PC-9 (cell line): ENCODE results near the gene SLC6A17. TPM values are rescaled to one million over a fixed set of nuclear protein-coding genes. Genes with fewer than 3 reads are reported as not detected.

Source experiments
- BruUV-seq: library from RNA; stranded (reverse); fragments of 400-500 nt; replicated peaks from 2 replicates; lab custom pipeline; 2021; lab: Mats Ljungman, UMichigan
- CTCF ChIA-PET: fragments of 300-600 bp; sonication (Branson Sonifier 250); formaldehyde crosslinking; loops from one replicate; lab custom pipeline; 2022; ENCODE audit warnings: antibody characterized with exemption; lab: Charles Lee
- POLR2A ChIA-PET: fragments of 300-600 bp; sonication (Branson Sonifier 250); formaldehyde crosslinking; loops from one replicate; lab custom pipeline; 2022; ENCODE audit warnings: antibody characterized with exemption; ENCODE audit not compliant: unreplicated experiment; lab: Charles Lee
- DNase-seq, 2 experiments: peaks; one replicate each; pipeline versions ENCODE4 v3.0.0 to v3.0.0-alpha.2; 2015 to 2022; ENCODE audit warnings: mixed read lengths in 1 of 2
- H2AFZ ChIP-seq: fragments of 200-600 bp; sonication (generic); 2 replicates; pipeline ENCODE4 v1.8.1; 2017; ENCODE audit warnings: antibody characterized with exemption
- H3F3A ChIP-seq: fragments of 200-600 bp; sonication (generic); 2 replicates; pipeline ENCODE4 v1.8.1; 2017; ENCODE audit warnings: antibody characterized with exemption, mild to moderate bottlenecking, low read depth; ENCODE audit not compliant: insufficient read depth
- H3K27ac ChIP-seq: fragments of 200-600 bp; sonication (generic); 2 replicates; pipeline ENCODE4 v1.6.1; 2016; ENCODE audit warnings: mixed run types
- H3K27me3 ChIP-seq: fragments of 200-600 bp; sonication (generic); 2 replicates; pipeline ENCODE4 v1.6.1; 2016; ENCODE audit warnings: low read depth, mixed run types; ENCODE audit not compliant: insufficient read depth
- H3K36me3 ChIP-seq: fragments of 200-600 bp; sonication (generic); 2 replicates; pipeline ENCODE4 v1.6.1; 2016; ENCODE audit warnings: low read depth, mixed run types
- H3K4me1 ChIP-seq: fragments of 200-600 bp; sonication (generic); replicated peaks from 2 replicates; pipeline ENCODE4 v1.6.1; 2016; ENCODE audit warnings: mixed run types; ENCODE audit not compliant: insufficient read depth
- H3K4me2 ChIP-seq: fragments of 200-600 bp; sonication (generic); 2 replicates; pipeline ENCODE4 v1.6.1; 2017; ENCODE audit warnings: mixed run types
- H3K4me3 ChIP-seq: fragments of 200-600 bp; sonication (generic); 2 replicates; pipeline ENCODE4 v1.6.1; 2016; ENCODE audit warnings: mixed run types
- H3K79me2 ChIP-seq: fragments of 200-600 bp; sonication (generic); 2 replicates; pipeline ENCODE4 v1.6.1; 2017; ENCODE audit warnings: low read depth, mixed run types
- H3K9me2 ChIP-seq: fragments of 200-600 bp; sonication (generic); 2 replicates; pipeline ENCODE4 v1.8.1; 2017; ENCODE audit warnings: mild to moderate bottlenecking; ENCODE audit not compliant: insufficient read depth
- H3K9me3 ChIP-seq: fragments of 200-600 bp; sonication (generic); 2 replicates; pipeline ENCODE4 v1.8.1; 2016; ENCODE audit warnings: low read depth; ENCODE audit not compliant: insufficient read depth
- H4K20me1 ChIP-seq: fragments of 200-600 bp; sonication (generic); 2 replicates; pipeline ENCODE4 v1.8.1; 2017; ENCODE audit not compliant: insufficient read depth
- EZH2 ChIP-seq: fragments of 200-600 bp; sonication (generic); IDR thresholded peaks from 2 replicates; pipeline ENCODE4 v1.8.0; 2017; ENCODE audit warnings: antibody characterized with exemption, low read depth
- intact Hi-C: fragments of 100-400 bp; cut with micrococcal nuclease; formaldehyde crosslinking; loops from one replicate; pipeline ENCODE4 v1.10.0; 2022; ENCODE audit not compliant: unreplicated experiment
- total RNA-seq: library from RNA; stranded (reverse); gene quantifications from 2 replicates; pipeline ENCODE4 v1.2.3, GENCODE V29; 2021
- TF ChIP-seq, protein P1 (sequence below): fragments of 200-600 bp; sonication (generic); conservative IDR thresholded peaks from 2 replicates; pipeline ENCODE4 v1.6.1; 2017; ENCODE audit warnings: mixed run types, antibody characterized with exemption, mild to moderate bottlenecking, moderate library complexity

Gene SLC6A17
- total RNA-seq, 1 experiment from 2014 or later: 4.5 TPM

DNA sequence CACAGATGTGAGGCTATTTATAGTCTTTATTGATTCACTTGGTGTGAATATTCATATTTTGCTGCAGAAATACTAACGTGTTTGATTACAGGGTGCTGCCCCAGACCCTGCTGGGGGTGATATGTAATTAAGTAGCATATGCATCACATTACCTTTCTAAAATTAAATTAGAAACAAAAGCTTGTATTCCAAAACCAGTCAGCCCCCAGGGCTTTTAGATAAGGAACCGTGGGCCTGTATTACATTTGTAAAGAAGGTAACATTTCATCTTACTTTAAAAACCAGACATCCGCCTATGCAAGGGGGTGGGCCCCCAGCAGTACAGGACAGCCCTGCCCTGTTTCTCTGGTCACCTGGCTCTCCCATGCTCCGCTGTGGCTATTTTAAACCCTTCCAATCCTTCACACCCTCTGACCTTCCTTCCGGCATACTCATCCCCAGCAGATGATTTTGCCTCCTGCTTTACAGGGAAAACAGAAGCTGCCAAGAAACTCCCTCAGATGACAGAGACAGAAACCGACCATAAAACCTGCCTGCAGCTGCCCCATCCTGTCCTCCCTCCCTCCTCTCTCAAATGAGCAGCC, 37.8 kb downstream of the SLC6A17 start:
- H3K4me1 ChIP-seq: peaks cover 62% of the 10 kb centered on the region
- ChIA-PET POLR2A (interaction anchor here (0.6 to 0.7 kb wide), 3 partner anchors 143 to 1646 kb away, joined by 4 to 5 read pairs (median 5); partner anchors contain the start of gene SLC16A4), CTCF (no interaction called here)
- no peaks in the 10 kb centered on the region for H3K36me3 ChIP-seq
- no peak overlapping the region for H2AFZ ChIP-seq
- no peaks in the 10 kb centered on the region for H3K9me2 ChIP-seq
- peak overlapping the region; percentile 37; the same call in 1 of the 2 replicates for H3K4me3 ChIP-seq
- BruUV-seq: no TSS peak
- no peaks in the 10 kb centered on the region for H3K79me2 ChIP-seq
- TF ChIP-seq EZH2: no peak
- TF ChIP-seq, protein P1, sequence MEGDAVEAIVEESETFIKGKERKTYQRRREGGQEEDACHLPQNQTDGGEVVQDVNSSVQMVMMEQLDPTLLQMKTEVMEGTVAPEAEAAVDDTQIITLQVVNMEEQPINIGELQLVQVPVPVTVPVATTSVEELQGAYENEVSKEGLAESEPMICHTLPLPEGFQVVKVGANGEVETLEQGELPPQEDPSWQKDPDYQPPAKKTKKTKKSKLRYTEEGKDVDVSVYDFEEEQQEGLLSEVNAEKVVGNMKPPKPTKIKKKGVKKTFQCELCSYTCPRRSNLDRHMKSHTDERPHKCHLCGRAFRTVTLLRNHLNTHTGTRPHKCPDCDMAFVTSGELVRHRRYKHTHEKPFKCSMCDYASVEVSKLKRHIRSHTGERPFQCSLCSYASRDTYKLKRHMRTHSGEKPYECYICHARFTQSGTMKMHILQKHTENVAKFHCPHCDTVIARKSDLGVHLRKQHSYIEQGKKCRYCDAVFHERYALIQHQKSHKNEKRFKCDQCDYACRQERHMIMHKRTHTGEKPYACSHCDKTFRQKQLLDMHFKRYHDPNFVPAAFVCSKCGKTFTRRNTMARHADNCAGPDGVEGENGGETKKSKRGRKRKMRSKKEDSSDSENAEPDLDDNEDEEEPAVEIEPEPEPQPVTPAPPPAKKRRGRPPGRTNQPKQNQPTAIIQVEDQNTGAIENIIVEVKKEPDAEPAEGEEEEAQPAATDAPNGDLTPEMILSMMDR: no peak; the same call in 1 of the 2 replicates
- H3K27me3 ChIP-seq: no peaks in the 10 kb centered on the region
- DNase-seq: peak; percentile 46 to 83
- peak overlapping the region; percentile 78 for H3K4me2 ChIP-seq
- H3K27ac ChIP-seq: peak overlapping the region; percentile 89
- H4K20me1 ChIP-seq: no peaks in the 10 kb centered on the region
- H3K9me3 ChIP-seq: no peaks in the 10 kb centered on the region
- H3F3A ChIP-seq: peaks cover 43% of the 10 kb centered on the region
- intact Hi-C loops: no loop called here

DNA sequence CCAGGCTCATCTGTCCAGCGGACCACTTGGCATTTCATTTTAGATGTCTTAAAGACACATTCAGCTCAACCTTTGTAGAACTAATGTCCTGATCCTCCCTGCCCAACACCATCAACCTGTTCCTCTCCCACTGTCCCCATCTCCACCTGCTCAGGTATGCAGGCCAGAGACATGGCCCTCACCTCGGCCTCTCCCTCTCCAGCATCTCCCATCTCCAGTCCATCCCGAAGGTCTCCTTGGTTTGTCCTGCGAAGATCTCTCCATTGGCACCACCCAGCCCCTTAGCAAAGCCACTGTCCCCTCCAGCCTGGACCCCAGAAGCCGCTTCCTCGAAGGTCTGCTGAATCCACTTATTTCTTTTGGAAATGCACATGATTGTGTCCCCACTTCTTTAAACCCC, 38.9 kb downstream of the SLC6A17 start:
- Histone ChIP-seq H2AFZ (no peak overlapping the region), H3K4me3 (no peak overlapping the region), H3K79me2 (no peaks in the 10 kb centered on the region), H3F3A (peaks cover 43% of the 10 kb centered on the region), H3K36me3 (no peaks in the 10 kb centered on the region), H3K9me2 (no peaks in the 10 kb centered on the region), H3K4me1 (peaks cover 62% of the 10 kb centered on the region), H3K9me3 (no peaks in the 10 kb centered on the region), H3K4me2 (peak overlapping the region; percentile 78), H3K27me3 (no peaks in the 10 kb centered on the region), H3K27ac (peak overlapping the region; percentile 89), H4K20me1 (no peaks in the 10 kb centered on the region)
- ChIA-PET POLR2A (interaction anchor here (0.6 kb wide), 1 partner anchor 641 kb away, joined by 3 read pairs; the partner anchor contains the start of gene GNAI3), CTCF (no interaction called here)
- intact Hi-C loops: no loop called here
- BruUV-seq: no TSS peak
- TF ChIP-seq EZH2: no peak
- TF ChIP-seq, protein P1: no peak
- DNase-seq: no peak

DNA sequence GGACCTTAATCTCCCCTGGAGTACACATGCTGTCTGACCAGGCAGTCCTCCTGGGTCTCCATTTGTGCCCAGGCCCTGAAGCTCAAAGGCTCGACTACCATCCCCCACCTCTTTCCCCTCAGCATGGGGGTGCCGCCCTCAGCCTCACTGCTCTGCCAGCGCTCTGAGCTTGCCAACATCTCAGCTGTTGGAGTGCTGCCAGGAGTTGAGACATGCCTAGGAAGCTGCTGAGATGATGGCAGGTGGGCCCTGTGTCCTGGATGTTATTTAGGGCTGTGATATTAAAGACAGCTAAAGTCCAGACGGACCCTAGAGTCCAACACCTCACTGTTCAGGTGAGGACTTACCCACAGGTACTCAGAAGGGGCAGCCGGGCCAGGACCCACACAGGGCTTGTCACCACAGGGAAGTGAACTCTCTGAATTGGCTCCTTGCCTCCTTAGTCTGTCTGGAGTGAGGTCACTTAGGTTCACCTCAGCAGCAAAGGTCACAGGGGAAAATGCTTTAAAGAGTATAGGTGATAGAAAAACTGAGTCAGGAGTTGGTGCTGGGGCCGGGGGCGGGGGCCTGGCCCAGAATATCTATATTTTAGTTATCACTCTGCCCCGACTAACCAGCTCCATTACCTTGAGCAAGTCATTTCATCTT, 40.1 kb downstream of the SLC6A17 start:
- peak in 1 of 2 experiments; percentile 36 for DNase-seq
- CTCF ChIA-PET: no interaction called here

More for the DNA sequence above, 40.1 kb downstream of the SLC6A17 start:
- Histone ChIP-seq H3K4me1 (peaks cover 57% of the 10 kb centered on the region), H3K27ac (peak overlapping the region; percentile 89; the same call in 1 of the 2 replicates), H3F3A (peaks cover 43% of the 10 kb centered on the region), H3K79me2 (no peaks in the 10 kb centered on the region), H2AFZ (no peak overlapping the region), H3K4me2 (peak overlapping the region; percentile 78), H3K9me2 (no peaks in the 10 kb centered on the region), H3K9me3 (no peaks in the 10 kb centered on the region), H4K20me1 (no peaks in the 10 kb centered on the region), H3K27me3 (no peaks in the 10 kb centered on the region), H3K4me3 (no peak overlapping the region), H3K36me3 (no peaks in the 10 kb centered on the region)
- no peak for TF ChIP-seq EZH2
- TF ChIP-seq, protein P1: no peak
- POLR2A ChIA-PET: no interaction called here
- intact Hi-C loops: no loop called here
- no TSS peak for BruUV-seq
